IMR-90 (cell line): ENCODE results near the gene RUNDC3A.

Experiments
- CTCF ChIP-seq: conservative IDR thresholded peaks from 2 replicates; pipeline ENCODE4 v1.5.1; 2012; ENCODE audit warnings: mild to moderate bottlenecking, low read depth, low read length, improper control_type of control experiment
- FOS ChIP-seq: fragments of 150-350 bp; IDR thresholded peaks from 2 replicates; pipeline ENCODE4 v1.6.1; 2016; ENCODE audit warnings: low read depth, low read length
- MAZ ChIP-seq: IDR thresholded peaks from 2 replicates; pipeline ENCODE4 v1.6.1; 2012; ENCODE audit warnings: low read depth, mild to moderate bottlenecking, low read length, improper control_type of control experiment, moderate library complexity, borderline replicate concordance
- NFE2L2 ChIP-seq: fragments of 150-350 bp; IDR thresholded peaks from 2 replicates; pipeline ENCODE4 v1.6.1; 2016; ENCODE audit warnings: low read depth, mild to moderate bottlenecking, low read length
- POLR2A ChIP-seq: IDR thresholded peaks from 2 replicates; pipeline ENCODE4 v1.6.1; 2012; ENCODE audit warnings: mild to moderate bottlenecking, low read depth, low read length
- RFX5 ChIP-seq: IDR thresholded peaks from 2 replicates; pipeline ENCODE4 v1.8.0; 2012; ENCODE audit warnings: low read depth, mild to moderate bottlenecking, low read length, moderate library complexity
- TF ChIP-seq, protein P1 (sequence below): fragments of 150-350 bp; IDR thresholded peaks from 2 replicates; pipeline ENCODE4 v1.6.1; 2017; ENCODE audit warnings: mild to moderate bottlenecking, antibody characterized with exemption, low read length, low read depth

DNA sequence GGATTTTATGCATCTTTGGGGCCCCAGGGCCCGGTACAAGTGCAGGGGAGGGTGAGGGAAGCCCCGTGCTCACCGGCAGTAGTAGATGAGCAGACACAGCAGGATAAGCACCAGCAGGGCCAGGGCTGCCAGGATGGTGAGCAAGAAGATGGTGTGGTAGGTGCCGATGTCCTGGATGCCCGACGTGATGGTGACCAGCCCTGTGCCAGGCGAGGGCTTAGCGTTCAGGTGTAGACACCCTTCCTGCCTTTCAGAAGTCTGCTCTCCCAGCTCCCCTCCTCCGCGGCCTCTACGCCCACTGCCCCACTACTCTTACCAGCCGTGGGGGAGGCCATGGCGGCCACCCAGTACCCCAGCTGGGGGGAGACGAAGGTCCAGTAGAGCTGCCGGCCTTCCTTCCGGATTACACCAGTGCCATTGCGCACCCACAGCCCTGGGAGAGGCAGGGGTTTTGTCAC is 47.3 kb downstream of the RUNDC3A start:
- TF ChIP-seq POLR2A (no peak), CTCF (no peak), NFE2L2 (no peak), MAZ (no peak), FOS (no peak), RFX5 (no peak)
- TF ChIP-seq, protein P1, sequence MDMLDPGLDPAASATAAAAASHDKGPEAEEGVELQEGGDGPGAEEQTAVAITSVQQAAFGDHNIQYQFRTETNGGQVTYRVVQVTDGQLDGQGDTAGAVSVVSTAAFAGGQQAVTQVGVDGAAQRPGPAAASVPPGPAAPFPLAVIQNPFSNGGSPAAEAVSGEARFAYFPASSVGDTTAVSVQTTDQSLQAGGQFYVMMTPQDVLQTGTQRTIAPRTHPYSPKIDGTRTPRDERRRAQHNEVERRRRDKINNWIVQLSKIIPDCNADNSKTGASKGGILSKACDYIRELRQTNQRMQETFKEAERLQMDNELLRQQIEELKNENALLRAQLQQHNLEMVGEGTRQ, result no peak
